Measurements from ENCODE around the gene HLA-DMA.

GRCh38 chr6:32932132-32932868 is 20.6 kb downstream of the HLA-DMA start:
- TF ChIP-seq EP300 (IDR thresholded peaks at IDR 0.05; ENCODE audit: low read depth) (no peak), CTCF (IDR thresholded peaks at IDR 0.05) (no peak), POLR2A (IDR thresholded peaks at IDR 0.05) (no peak)
